GM12875 (cell line): ENCODE results near the gene CEP76.

Source experiments
- H3K4me3 ChIP-seq: one replicate; pipeline ENCODE4 v1.5.1; 2011; ENCODE audit warnings: low read depth, low read length, control low read depth
- CTCF ChIP-seq: IDR thresholded peaks from 2 replicates; pipeline ENCODE4 v1.5.1; 2011; ENCODE audit warnings: low read depth, mild to moderate bottlenecking, control low read depth, inconsistent platforms, low read length, moderate library complexity, borderline replicate concordance; ENCODE audit not compliant: insufficient read depth

CEP76 gene

GRCh38 chr18:12748671-12749070 is 46.1 kb upstream of the CEP76 start:
- no peak for TF ChIP-seq CTCF
- no peak overlapping the region for H3K4me3 ChIP-seq

DNA sequence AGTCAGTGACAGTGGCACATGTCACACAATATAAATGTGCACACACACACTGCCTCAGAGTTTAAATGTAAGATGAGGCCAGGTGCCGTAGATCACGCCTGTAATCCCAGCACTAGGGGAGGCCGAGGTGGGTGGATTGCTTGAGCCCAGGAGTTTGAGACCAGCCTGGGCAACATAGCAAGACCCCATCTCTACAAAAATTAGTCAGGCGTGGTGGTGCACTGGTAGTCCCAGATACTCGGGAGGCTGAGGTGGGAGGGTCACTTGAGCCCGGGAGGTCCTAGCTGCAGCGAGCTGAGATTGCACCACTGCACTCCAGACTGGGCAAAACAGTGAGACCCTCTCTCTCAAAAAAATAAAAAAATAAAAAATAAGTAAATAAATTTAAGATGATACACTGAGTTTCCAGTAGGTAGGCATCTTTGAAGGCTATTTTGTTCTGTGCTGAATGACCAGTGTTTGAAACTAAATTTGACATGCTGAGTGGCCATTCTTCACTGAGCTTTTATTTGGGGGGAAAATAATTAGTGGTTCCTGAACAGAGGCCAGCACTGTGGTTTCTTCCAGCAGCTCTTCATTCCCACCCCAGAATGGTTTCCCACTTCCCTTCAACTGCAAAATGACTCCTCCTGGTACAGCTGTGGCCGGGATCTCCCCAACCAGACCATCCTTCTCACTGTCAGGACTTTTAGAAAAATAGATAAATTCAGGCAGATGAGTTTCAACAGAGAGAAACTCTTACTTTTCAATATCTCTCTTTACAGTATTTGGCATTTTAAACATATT is 45.2 kb upstream of the CEP76 start:
- no peak for TF ChIP-seq CTCF
- no peak overlapping the region for H3K4me3 ChIP-seq

DNA sequence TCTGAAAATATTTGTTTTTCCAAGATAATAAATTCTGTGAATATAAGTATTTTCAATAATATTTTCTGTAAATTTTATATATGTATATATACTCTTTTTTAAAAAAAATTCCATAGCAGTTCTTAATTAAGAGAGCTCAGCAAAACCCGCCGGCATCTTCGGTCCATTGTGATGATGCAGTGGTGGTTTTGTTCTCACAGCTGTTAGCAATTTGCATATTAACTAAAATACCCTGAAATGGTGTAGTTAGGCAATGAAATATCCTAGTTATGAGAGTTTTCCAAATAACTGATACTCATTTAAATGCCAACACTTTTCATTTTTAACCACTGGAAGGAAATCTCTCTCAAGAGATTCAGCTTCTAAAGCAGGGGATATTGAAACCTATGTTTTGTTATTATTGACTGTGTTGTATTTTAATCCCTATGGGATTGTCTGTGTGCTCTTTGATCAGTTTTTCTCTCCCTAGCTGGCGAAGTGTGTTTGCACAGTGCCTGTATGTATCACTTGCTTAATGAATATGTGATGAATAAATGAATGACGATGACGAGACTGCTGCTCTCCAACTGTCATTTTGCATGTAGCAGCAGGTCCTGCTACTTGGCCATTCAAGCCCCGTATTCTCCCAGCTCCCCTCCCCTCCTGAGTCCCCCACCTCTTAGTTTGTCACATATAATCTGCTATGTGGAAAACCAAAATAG is 42.7 kb upstream of the CEP76 start:
- TF ChIP-seq CTCF, result no peak

DNA sequence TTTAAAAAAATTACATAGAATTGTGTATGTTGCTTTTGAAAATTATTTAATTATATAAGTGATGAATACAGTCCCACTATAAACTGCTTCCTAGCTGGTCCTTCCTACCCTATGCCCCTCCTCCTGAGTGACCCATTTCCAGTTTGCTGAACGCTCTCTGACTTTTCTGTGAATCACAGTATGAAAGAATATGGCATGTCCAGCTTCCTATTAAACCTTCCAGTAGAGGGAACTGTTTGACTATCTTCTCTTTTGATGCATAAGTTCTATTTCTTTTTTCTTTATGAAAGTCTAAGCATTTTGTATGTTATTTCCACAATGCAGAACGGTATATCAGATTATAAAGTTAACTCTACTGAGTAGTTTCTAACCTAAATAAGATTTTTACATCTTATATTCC is 41.6 kb upstream of the CEP76 start:
- no peak overlapping the region for H3K4me3 ChIP-seq
- 0 out of 2 replicates have a peak, but pooled peaks have one; percentile 7 for TF ChIP-seq CTCF

More for the DNA sequence above, 42.7 kb upstream of the CEP76 start:
- H3K4me3 ChIP-seq, result no peak overlapping the region

GRCh38 chr18:12742453-12742852 is 39.9 kb upstream of the CEP76 start:
- no peak overlapping the region for H3K4me3 ChIP-seq
- no peak for TF ChIP-seq CTCF

DNA sequence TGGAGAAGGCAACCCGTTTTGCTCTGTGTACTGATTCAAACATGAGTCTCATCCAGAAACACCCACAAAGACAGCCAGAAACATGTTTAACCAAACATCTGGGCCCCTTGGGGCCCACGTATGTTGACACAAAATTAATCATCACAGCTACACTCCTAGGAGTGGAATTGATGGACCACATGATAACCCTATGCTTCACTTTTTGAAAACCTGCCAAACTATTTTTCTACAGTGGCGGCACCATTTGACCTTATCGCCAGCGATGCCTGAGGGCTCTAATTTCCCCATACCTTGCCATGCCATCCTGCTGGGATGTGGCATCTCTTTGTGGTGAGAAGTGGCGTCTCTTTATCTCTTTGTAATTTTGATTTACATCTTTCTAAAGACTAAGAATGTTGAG is 38.8 kb upstream of the CEP76 start:
- no peak for TF ChIP-seq CTCF
- no peak overlapping the region for H3K4me3 ChIP-seq

GRCh38 chr18:12737243-12737902 is 34.9 kb upstream of the CEP76 start:
- no peak overlapping the region for H3K4me3 ChIP-seq
- no peak for TF ChIP-seq CTCF
